Gastrocnemius medialis (tissue), 4 donors: ENCODE results near the gene CCDC182.

ENCODE experiments used
- POLR2A ChIP-seq, 2 donors: fragments of 450-650 bp; IDR thresholded peaks; one replicate each; pipeline ENCODE4 v1.6.1; 2017; ENCODE audit warnings: antibody characterized with exemption in 2 of 2, mild to moderate bottlenecking in 2 of 2, moderate library complexity in 2 of 2
- TF ChIP-seq, protein P1 (sequence below), 5 experiments: fragments of 450-650 bp in 3 of 5; fragments of 200-600 bp in 2 of 5; sonication (generic) in 2 of 5; IDR thresholded peaks in 4 of 5; conservative IDR thresholded peaks in 1 of 5; 1 replicate in 4 of 5; 2 replicates in 1 of 5; pipeline ENCODE4 v1.5.1; 2016 to 2019; ENCODE audit warnings: antibody characterized with exemption in 5 of 5, mild to moderate bottlenecking in 3 of 5, moderate library complexity in 3 of 5

DNA sequence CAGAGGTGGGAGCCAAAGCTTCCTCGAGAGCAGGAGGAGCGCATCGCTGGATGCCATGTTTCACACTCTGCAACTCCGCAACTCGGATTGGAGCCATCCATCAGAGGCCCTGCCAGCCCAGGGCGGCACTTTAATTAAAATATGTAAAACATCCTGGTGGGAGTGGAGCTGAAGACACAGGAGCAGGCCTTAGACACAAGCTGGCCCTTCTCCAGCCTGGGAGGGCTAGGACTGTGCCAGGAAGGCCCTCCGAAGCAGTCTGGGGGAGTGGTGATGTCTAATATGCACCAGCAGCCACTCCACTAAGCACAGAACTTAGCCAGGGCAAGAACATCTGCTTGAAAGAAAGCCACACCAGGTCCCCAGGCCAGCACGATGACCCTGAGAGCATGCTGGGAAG, 5.8 kb upstream of the CCDC182 start:
- TF ChIP-seq, protein P1, sequence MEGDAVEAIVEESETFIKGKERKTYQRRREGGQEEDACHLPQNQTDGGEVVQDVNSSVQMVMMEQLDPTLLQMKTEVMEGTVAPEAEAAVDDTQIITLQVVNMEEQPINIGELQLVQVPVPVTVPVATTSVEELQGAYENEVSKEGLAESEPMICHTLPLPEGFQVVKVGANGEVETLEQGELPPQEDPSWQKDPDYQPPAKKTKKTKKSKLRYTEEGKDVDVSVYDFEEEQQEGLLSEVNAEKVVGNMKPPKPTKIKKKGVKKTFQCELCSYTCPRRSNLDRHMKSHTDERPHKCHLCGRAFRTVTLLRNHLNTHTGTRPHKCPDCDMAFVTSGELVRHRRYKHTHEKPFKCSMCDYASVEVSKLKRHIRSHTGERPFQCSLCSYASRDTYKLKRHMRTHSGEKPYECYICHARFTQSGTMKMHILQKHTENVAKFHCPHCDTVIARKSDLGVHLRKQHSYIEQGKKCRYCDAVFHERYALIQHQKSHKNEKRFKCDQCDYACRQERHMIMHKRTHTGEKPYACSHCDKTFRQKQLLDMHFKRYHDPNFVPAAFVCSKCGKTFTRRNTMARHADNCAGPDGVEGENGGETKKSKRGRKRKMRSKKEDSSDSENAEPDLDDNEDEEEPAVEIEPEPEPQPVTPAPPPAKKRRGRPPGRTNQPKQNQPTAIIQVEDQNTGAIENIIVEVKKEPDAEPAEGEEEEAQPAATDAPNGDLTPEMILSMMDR (IDR thresholded peaks at IDR 0.05 in 4 of 5, conservative IDR thresholded peaks at IDR 0.05 in 1 of 5): no peak
- TF ChIP-seq POLR2A (IDR thresholded peaks at IDR 0.05): no peak
